CD4-positive, alpha-beta T cell (primary cell): ENCODE results near the gene INPP5F. TPM values are rescaled to one million over a fixed set of nuclear protein-coding genes. Genes with fewer than 3 reads are reported as not detected.

Experiments used
- ATAC-seq: fragments of 200-7000 bp; cut with Tn5 transposase; one replicate; pipeline ENCODE4 v1.10.0; 2022; ENCODE audit warnings: mild to moderate bottlenecking; ENCODE audit not compliant: poor library complexity
- CTCF ChIA-PET: fragments of 350-600 bp; sonication (Branson Sonifier 250); formaldehyde crosslinking; loops from one replicate; lab custom pipeline; 2021; ENCODE audit warnings: antibody characterized with exemption, inconsistent platforms; lab: Charles Lee
- POLR2A ChIA-PET: fragments of 350-600 bp; sonication (Branson Sonifier 250); formaldehyde crosslinking; loops from one replicate; lab custom pipeline; 2021; ENCODE audit warnings: antibody characterized with exemption, inconsistent platforms; lab: Charles Lee
- DNase-seq, 14 experiments: peaks; one replicate each; pipeline ENCODE4 v3.0.0-alpha.2; 2013 to 2020; ENCODE audit warnings: mixed read lengths in 2 of 14
- H3K27ac ChIP-seq, 2 donors: one replicate each; pipeline versions ENCODE4 v1.5.1 to v1.7.0; 2013; ENCODE audit warnings: low read length in 2 of 2, low read depth in 1 of 2, mild to moderate bottlenecking in 1 of 2
- H3K27me3 ChIP-seq, 2 experiments: 1 replicate in 1 of 2; 2 replicates in 1 of 2; pipeline versions ENCODE4 v1.6.1 to v1.7.0; 2013; ENCODE audit warnings: low read length in 2 of 2, control low read depth in 1 of 2, mild to moderate bottlenecking in 1 of 2, moderate library complexity in 1 of 2; ENCODE audit not compliant: insufficient read depth in 2 of 2, control insufficient read depth in 1 of 2
- H3K36me3 ChIP-seq: one replicate; pipeline ENCODE4 v1.6.1; 2013; ENCODE audit warnings: low read length, control low read depth; ENCODE audit not compliant: insufficient read depth
- H3K4me1 ChIP-seq: one replicate; pipeline ENCODE4 v1.6.1; 2013; ENCODE audit warnings: low read length, control low read depth; ENCODE audit not compliant: insufficient read depth
- H3K4me3 ChIP-seq: one replicate; pipeline ENCODE4 v1.5.1; 2013; ENCODE audit warnings: mild to moderate bottlenecking, low read length, moderate library complexity
- H3K9me3 ChIP-seq, 2 experiments: 1 replicate in 1 of 2; 2 replicates in 1 of 2; pipeline versions ENCODE4 v1.6.1 to v1.7.0; 2013; ENCODE audit warnings: low read length in 2 of 2, mild to moderate bottlenecking in 2 of 2, control low read depth in 1 of 2, moderate library complexity in 1 of 2; ENCODE audit not compliant: control insufficient read depth in 1 of 2, insufficient read depth in 1 of 2
- H3K27ac Mint-ChIP-seq: one replicate; pipeline ENCODE4 v1.8.0; 2020; ENCODE audit warnings: mixed read lengths
- H3K27me3 Mint-ChIP-seq: one replicate; pipeline ENCODE4 v1.8.0; 2021; ENCODE audit warnings: mixed read lengths
- H3K36me3 Mint-ChIP-seq: one replicate; pipeline ENCODE4 v1.8.0; 2021; ENCODE audit warnings: low read depth, mixed read lengths
- H3K4me1 Mint-ChIP-seq: one replicate; pipeline ENCODE4 v1.8.0; 2021; ENCODE audit warnings: low read depth, mixed read lengths
- H3K4me3 Mint-ChIP-seq: one replicate; pipeline ENCODE4 v1.8.0; 2020; ENCODE audit warnings: mild to moderate bottlenecking, mixed read lengths
- H3K9me3 Mint-ChIP-seq: one replicate; pipeline ENCODE4 v1.8.0; 2020; ENCODE audit warnings: mixed read lengths
- intact Hi-C, 2 experiments: fragments of 100-400 bp; cut with DNase I in 1 of 2; cut with micrococcal nuclease in 1 of 2; formaldehyde crosslinking; loops; one replicate each; pipeline versions ENCODE4 v1.15.1 to v1.9.0; 2023 to 2025; cut with DNase I, micrococcal nuclease
- total RNA-seq, 174 experiments: library from RNA in 2 of 174; stranded (reverse) in 2 of 174; gene quantifications; one replicate each; pipeline ENCODE4 v1.2.3 and lab custom pipeline; 2021 to 2026
- TF ChIP-seq, protein P1 (sequence below): fragments of 200-600 bp; IDR thresholded peaks from one replicate; pipeline ENCODE4 v1.8.0; 2022; ENCODE audit warnings: antibody characterized with exemption, mild to moderate bottlenecking

INPP5F gene
- total RNA-seq, 2 experiments from 2014 or later, result 6.2 to 6.4 TPM

DNA sequence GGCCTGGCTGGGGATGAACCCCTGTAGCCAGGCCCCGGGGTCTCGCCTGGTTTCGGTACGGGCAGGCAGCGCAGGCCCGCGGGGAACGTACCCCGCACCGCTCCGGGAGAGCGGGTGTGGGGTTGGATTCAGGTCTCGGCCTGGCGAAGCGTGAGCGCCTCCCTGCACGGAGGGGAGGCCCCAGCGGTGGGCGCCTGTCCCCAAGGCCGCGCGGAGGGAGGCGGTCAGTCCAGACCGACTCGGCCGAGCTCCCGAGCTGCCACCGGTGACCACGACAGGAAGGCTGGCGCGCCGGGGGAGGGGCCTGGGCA lies 378 bp upstream of the INPP5F start:
- Mint-ChIP-seq H3K4me3 (peak overlapping the region; percentile 81), H3K9me3 (no peaks in the 10 kb centered on the region), H3K27me3 (no peaks in the 10 kb centered on the region), H3K27ac (peak overlapping the region; percentile 13), H3K4me1 (peaks cover 30% of the 10 kb centered on the region), H3K36me3 (peaks cover 5% of the 10 kb centered on the region)
- CTCF ChIA-PET, result interaction anchor here (0.6 to 3.9 kb wide), 10 partner anchors 9 to 516 kb away, joined by 3 to 20 read pairs (median 4); no protein-coding TSS in a partner anchor
- Histone ChIP-seq H3K9me3 (peaks cover 0 to 5% of the 10 kb centered on the region in 2 experiments), H3K36me3 (no peaks in the 10 kb centered on the region), H3K27me3 (no peaks in the 10 kb centered on the region), H3K4me3 (peak overlapping the region; percentile 67), H3K27ac (peak overlapping the region; percentile 53 to 59), H3K4me1 (peaks cover 22% of the 10 kb centered on the region)
- TF ChIP-seq, protein P1, sequence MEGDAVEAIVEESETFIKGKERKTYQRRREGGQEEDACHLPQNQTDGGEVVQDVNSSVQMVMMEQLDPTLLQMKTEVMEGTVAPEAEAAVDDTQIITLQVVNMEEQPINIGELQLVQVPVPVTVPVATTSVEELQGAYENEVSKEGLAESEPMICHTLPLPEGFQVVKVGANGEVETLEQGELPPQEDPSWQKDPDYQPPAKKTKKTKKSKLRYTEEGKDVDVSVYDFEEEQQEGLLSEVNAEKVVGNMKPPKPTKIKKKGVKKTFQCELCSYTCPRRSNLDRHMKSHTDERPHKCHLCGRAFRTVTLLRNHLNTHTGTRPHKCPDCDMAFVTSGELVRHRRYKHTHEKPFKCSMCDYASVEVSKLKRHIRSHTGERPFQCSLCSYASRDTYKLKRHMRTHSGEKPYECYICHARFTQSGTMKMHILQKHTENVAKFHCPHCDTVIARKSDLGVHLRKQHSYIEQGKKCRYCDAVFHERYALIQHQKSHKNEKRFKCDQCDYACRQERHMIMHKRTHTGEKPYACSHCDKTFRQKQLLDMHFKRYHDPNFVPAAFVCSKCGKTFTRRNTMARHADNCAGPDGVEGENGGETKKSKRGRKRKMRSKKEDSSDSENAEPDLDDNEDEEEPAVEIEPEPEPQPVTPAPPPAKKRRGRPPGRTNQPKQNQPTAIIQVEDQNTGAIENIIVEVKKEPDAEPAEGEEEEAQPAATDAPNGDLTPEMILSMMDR, result no peak
- POLR2A ChIA-PET, result interaction anchor here (0.6 to 4.8 kb wide), 23 partner anchors 9 to 971 kb away, joined by 3 to 36 read pairs (median 5); partner anchors contain the start of genes BAG3, CACUL1, GRK5 and MCMBP
- intact Hi-C loops, result loop anchor here (2.0 to 10.0 kb wide), 6 partner anchors 37 to 1681 kb away; partner anchors contain the start of genes DENND10 (in 1 of the 2), FAM204A (in 1 of the 2), RAB11FIP2 (in 1 of the 2) and TIAL1 (in 1 of the 2)
- DNase-seq (no peak), ATAC-seq (no peak)

DNA sequence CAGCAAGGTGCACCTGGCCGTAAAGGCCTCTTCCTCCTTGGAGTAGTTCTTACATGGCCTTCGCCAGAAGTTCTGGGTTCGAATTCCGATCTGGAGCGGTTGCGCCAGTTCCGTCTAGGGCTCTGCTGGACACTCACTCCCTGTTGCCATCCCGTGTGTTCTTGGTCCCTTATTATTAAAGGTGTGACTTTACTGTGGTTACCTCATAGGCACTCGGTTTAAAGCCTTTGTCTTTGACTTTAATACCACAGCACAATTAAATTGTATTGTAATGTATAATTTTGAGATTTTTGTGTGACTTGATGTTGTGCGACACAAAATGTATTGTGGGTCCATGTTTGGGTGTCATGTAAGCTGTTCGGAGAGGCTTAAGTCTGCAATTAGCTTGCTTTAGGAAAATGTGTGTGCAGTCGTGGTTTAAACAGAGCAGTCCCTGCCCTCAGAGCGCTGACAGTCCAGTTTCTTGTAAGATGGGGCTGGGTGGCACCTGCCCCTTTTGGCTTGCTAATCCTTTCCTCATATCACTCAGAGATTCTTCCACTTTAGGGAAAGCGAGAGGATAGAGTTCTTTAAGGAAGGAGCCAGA lies 919 bp downstream of the INPP5F start:
- Mint-ChIP-seq H3K4me1 (peaks cover 30% of the 10 kb centered on the region), H3K9me3 (no peaks in the 10 kb centered on the region), H3K27me3 (no peaks in the 10 kb centered on the region), H3K27ac (peak overlapping the region; percentile 77), H3K4me3 (peak overlapping the region; percentile 88), H3K36me3 (peaks cover 5% of the 10 kb centered on the region)
- TF ChIP-seq, protein P1, result no peak
- no peak for ATAC-seq
- intact Hi-C loops, result loop anchor here (1.0 to 10.0 kb wide), 9 partner anchors 76 to 1682 kb away; partner anchors contain the start of genes BAG3 (in 1 of the 2), DENND10 (in 1 of the 2), FAM204A (in 1 of the 2) and MCMBP (in 1 of the 2)
- Histone ChIP-seq H3K4me1 (peaks cover 22% of the 10 kb centered on the region), H3K4me3 (peak overlapping the region; percentile 79), H3K27me3 (no peaks in the 10 kb centered on the region), H3K36me3 (no peaks in the 10 kb centered on the region), H3K9me3 (no peaks in the 10 kb centered on the region), H3K27ac (peak overlapping the region in 1 of 2 donors; percentile 53)
- CTCF ChIA-PET, result interaction anchor here (0.9 to 3.9 kb wide), 6 partner anchors 11 to 155 kb away, joined by 3 to 20 read pairs (median 6); no protein-coding TSS in a partner anchor
- no peak for DNase-seq
- POLR2A ChIA-PET, result interaction anchor here (0.6 to 4.8 kb wide), 15 partner anchors 10 to 972 kb away, joined by 3 to 36 read pairs (median 5); partner anchors contain the start of genes BAG3, CACUL1 and MCMBP

DNA sequence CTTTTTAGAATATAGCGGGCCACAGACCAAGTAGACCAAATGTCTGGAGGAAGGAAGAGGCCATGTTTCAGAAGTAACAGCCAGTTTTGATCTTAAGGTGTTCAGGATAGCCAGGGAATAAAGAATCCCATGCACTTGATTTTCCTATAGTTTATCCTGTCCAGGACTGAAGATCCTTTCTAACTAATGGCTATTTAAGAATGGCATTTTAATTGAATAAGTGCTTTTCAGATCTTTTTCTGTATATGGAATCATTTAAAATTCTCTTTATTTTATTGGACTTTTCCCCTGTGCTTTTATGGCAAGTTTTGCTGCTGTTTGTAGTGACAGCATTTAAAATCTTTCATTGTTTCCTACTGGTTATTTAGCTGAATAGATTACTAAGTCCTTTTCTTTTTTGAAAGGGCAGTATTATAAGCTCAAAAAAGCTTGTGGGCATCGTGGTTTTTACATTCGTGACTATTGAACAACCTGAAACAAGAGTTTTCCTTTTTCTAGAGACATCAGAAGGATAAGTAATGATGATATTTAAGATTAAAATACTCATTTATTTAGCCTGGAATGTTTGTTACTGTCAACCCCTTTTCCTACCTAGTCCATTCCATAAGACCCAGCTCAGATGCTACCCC lies 2.4 kb downstream of the INPP5F start:
- Histone ChIP-seq H3K4me3 (no peak overlapping the region), H3K27ac (no peak overlapping the region), H3K27me3 (no peaks in the 10 kb centered on the region), H3K9me3 (no peaks in the 10 kb centered on the region), H3K4me1 (peaks cover 22% of the 10 kb centered on the region), H3K36me3 (no peaks in the 10 kb centered on the region)
- Mint-ChIP-seq H3K27me3 (no peaks in the 10 kb centered on the region), H3K9me3 (no peaks in the 10 kb centered on the region), H3K36me3 (peaks cover 5% of the 10 kb centered on the region), H3K27ac (peak overlapping the region; percentile 77), H3K4me3 (peak overlapping the region; percentile 88), H3K4me1 (peaks cover 33% of the 10 kb centered on the region)
- intact Hi-C loops, result loop anchor here (5.0 to 10.0 kb wide), 4 partner anchors 133 to 1683 kb away; partner anchors contain the start of genes DENND10 (in 1 of the 2), FAM204A (in 1 of the 2), RAB11FIP2 (in 1 of the 2) and TIAL1 (in 1 of the 2)
- no peak for ATAC-seq
- ChIA-PET POLR2A (interaction anchor here (0.6 to 4.8 kb wide), 4 partner anchors 9 to 144 kb away, joined by 3 to 36 read pairs (median 5); partner anchors contain the start of gene MCMBP), CTCF (interaction anchor here (1.1 to 3.6 kb wide), 3 partner anchors 9 to 41 kb away, joined by 3 to 15 read pairs (median 7); no protein-coding TSS in a partner anchor)
- TF ChIP-seq, protein P1, result no peak
- DNase-seq, result no peak
